K562 (cell line): Measurements from ENCODE around the gene SLC35A1. TPM values are rescaled to one million over a fixed set of nuclear protein-coding genes. Genes with fewer than 3 reads are reported as not detected.

Experiments used
- HMGN3 ChIP-seq: IDR thresholded peaks from 2 replicates; pipeline ENCODE4 v1.6.1; 2011; ENCODE audit warnings: borderline replicate concordance, low read depth, mild to moderate bottlenecking, mixed read lengths, low read length; ENCODE audit not compliant: insufficient read length; ENCODE audit errors: extremely low read depth
- HNRNPLL ChIP-seq: fragments of 200-400 bp; formaldehyde crosslinking; IDR thresholded peaks from 2 replicates; pipeline ENCODE4 v1.6.1; 2017; ENCODE audit warnings: low read length, low read depth, mild to moderate bottlenecking; ENCODE audit not compliant: poor library complexity, severe bottlenecking
- HOMEZ ChIP-seq: fragments of 250-450 bp; sonication (Bioruptor Pico); IDR thresholded peaks from 2 replicates; pipeline ENCODE4 v1.4.0; 2020; ENCODE audit warnings: mild to moderate bottlenecking, moderate library complexity
- KDM5B ChIP-seq: fragments of 200-600 bp; sonication (generic); IDR thresholded peaks from 2 replicates; pipeline ENCODE4 v1.6.1; 2012; ENCODE audit warnings: low read depth, mild to moderate bottlenecking, moderate library complexity, low read length, control low read depth, inconsistent platforms; ENCODE audit not compliant: insufficient replicate concordance
- NCOA4 ChIP-seq: fragments of 450-650 bp; IDR thresholded peaks from 2 replicates; pipeline ENCODE4 v1.6.1; 2018; ENCODE audit warnings: mild to moderate bottlenecking; ENCODE audit not compliant: partially characterized antibody
- NFXL1 ChIP-seq: fragments of 450-650 bp; formaldehyde crosslinking; IDR thresholded peaks from 2 replicates; pipeline ENCODE4 v1.4.0; 2021; ENCODE audit warnings: mild to moderate bottlenecking
- NR2F6 ChIP-seq: fragments of 450-650 bp; formaldehyde crosslinking; IDR thresholded peaks from 2 replicates; pipeline ENCODE4 v1.4.0; 2020; ENCODE audit warnings: mild to moderate bottlenecking
- PRDM10 ChIP-seq: fragments of 450-650 bp; IDR thresholded peaks from 2 replicates; pipeline ENCODE4 v1.6.1; 2018; ENCODE audit not compliant: partially characterized antibody
- SAP30 ChIP-seq: fragments of 200-600 bp; sonication (generic); IDR thresholded peaks from 2 replicates; pipeline ENCODE4 v1.6.1; 2012; ENCODE audit warnings: borderline replicate concordance, low read depth, mild to moderate bottlenecking, moderate library complexity, low read length, control low read depth, inconsistent platforms; ENCODE audit not compliant: insufficient read depth, poor library complexity, severe bottlenecking
- STAT6 ChIP-seq: sonication (generic); formaldehyde crosslinking; IDR thresholded peaks from 2 replicates; pipeline ENCODE4 v1.8.1; 2023; ENCODE audit warnings: mild to moderate bottlenecking, missing genetic modification reagents
- TCF7 ChIP-seq: sonication (generic); IDR thresholded peaks from 2 replicates; pipeline ENCODE4 v1.6.1; 2016; ENCODE audit warnings: antibody characterized with exemption, borderline replicate concordance
- ZBTB2 ChIP-seq: fragments of 450-650 bp; IDR thresholded peaks from 2 replicates; pipeline ENCODE4 v1.6.1; 2016; ENCODE audit warnings: antibody characterized with exemption
- ZNF232 ChIP-seq: sonication (generic); formaldehyde crosslinking; IDR thresholded peaks from 2 replicates; pipeline ENCODE4 v1.8.0; 2022; ENCODE audit warnings: mild to moderate bottlenecking, missing genetic modification reagents
- ZNF512 ChIP-seq: IDR thresholded peaks from 2 replicates; pipeline ENCODE4 v1.6.1; 2016; ENCODE audit warnings: missing genetic modification characterization, missing compliant biosample characterization
- ZNF778 ChIP-seq: fragments of 450-650 bp; formaldehyde crosslinking; IDR thresholded peaks from 2 replicates; pipeline ENCODE4 v1.4.0; 2020; ENCODE audit warnings: mild to moderate bottlenecking, moderate library complexity
- polyA plus RNA-seq, 8 experiments: library from polyadenylated mRNA; depleted of rRNA in 4 of 8; stranded (reverse) in 5 of 8; unstranded in 3 of 8; fragments of >200 nt; fragmentation: Nextera tagmentation in 2 of 8; fragmentation: Illumina TruSeq in 1 of 8; extraction: Ambion mirVana in 2 of 8; extraction: Trizol in 1 of 8; gene quantifications; 2 replicates each; pipeline versions ENCODE4 v1.2.1 to v1.2.3, GENCODE V29; 2011 to 2014; ENCODE audit warnings: inconsistent platforms in 1 of 8, missing spikeins in 1 of 8
- total RNA-seq, 7 experiments: library from RNA; depleted of rRNA in 6 of 7; stranded (reverse); fragments of >200 nt in 6 of 7; fragmentation: Illumina TruSeq in 2 of 7; extraction: Trizol in 2 of 7; gene quantifications; 2 replicates each; pipeline versions ENCODE4 v1.2.1 to v1.2.3, GENCODE V29; 2011 to 2021; ENCODE audit warnings: low replicate concordance in 1 of 7

The SLC35A1 gene
- total and polyA plus RNA-seq, 9 of the 15 experiments (the other 6 are each of a cell fraction or from before 2014, with no cell fraction given): 7.5 to 37.1 (median 14.9) TPM

GRCh38 chr6:87473419-87473903, 687 bp downstream of the SLC35A1 start (continued):
- TF ChIP-seq HOMEZ (no peak), ZNF778 (CRISPR knock-in tag) (no peak), PRDM10 (peak; percentile 98), HNRNPLL (peak; percentile 32), STAT6 (CRISPR knock-in tag) (0 out of 2 replicates have a peak, but pooled peaks have one; percentile 12), KDM5B (no peak), SAP30 (peak; percentile 59), ZBTB2 (no peak), ZNF512 (tag) (no peak), ZNF232 (no peak), TCF7 (no peak), NCOA4 (no peak), HMGN3 (no peak), NR2F6 (CRISPR knock-in tag) (no peak), NFXL1 (no peak)
